HG03097 (cell line): ENCODE data around the gene C11orf24.

Experiments used
- ATAC-seq: cut with Tn5 transposase; IDR thresholded peaks from one replicate; pipeline ENCODE4 v1.9.1; 2021; ENCODE audit not compliant: unreplicated experiment, low FRiP score

C11orf24 gene

DNA sequence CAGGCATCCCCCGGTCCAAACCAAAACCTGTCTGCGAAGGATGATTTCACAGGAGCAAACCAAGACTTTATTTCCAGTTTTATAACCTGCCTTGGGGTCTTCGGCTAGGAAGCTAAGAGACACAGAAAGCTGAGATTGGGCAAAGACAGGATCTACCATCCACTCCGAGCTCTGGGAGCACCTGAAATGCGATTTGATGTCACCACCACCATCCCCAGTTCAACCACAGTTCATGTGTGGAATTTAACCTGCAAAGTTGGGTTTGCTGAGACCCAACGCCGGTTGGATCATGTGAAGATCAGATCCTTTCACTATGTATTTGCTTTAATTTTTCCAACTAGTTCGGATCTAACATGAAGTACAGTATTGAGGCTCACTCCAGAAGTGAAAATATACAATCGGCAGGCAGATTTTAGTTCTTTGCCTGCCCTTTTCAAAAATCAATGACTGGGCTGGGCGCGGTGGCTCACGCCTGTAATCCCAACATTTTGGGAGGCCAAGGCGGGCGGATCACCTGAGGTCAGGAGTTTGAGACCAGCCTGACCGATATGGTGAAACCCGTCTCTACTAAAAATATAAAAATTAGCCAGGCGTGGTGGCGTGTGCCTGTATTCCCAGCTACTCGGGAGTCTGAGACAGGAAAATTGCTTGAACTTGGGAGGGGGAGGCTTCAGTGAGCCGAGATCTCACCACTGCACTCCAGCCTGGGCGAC, 1.4 kb upstream of the C11orf24 start:
- no peak for ATAC-seq

DNA sequence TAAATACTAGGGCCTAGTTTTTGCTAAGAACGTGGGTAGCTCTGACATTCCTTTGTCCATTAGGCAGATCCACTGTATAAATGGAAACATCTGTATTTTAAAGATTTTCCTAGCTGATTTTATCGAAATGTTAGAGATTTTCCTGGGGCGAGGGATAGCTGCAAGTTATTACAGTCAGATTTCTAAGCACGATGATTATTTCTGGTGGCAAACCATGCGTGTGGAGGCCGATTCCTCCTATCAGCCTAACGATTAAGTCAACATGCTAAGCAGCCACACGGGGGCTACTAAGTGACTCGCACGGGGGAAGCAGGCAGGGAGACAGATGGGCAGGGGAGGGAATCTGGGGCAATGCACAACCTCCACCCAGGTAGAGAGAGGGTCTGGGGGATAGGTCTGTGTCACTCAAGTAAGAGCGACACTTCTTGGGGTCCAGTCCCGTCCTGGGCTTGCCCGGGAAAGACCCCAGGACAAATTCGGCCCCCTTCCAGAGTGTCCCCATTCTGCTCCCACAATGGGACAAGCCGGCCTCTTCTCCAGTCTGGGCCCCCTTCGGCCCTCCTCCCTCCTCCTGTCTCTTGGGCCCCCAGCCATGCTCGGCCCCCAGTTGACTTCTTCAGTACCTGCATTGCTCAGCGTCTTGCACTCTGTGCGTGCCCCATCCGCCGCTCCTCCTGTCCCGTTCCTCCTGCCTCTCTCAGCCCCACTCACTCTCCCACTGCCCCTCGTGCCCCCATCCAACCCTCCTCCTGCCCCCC, 571 bp downstream of the C11orf24 start:
- ATAC-seq, result peak; percentile 20

DNA sequence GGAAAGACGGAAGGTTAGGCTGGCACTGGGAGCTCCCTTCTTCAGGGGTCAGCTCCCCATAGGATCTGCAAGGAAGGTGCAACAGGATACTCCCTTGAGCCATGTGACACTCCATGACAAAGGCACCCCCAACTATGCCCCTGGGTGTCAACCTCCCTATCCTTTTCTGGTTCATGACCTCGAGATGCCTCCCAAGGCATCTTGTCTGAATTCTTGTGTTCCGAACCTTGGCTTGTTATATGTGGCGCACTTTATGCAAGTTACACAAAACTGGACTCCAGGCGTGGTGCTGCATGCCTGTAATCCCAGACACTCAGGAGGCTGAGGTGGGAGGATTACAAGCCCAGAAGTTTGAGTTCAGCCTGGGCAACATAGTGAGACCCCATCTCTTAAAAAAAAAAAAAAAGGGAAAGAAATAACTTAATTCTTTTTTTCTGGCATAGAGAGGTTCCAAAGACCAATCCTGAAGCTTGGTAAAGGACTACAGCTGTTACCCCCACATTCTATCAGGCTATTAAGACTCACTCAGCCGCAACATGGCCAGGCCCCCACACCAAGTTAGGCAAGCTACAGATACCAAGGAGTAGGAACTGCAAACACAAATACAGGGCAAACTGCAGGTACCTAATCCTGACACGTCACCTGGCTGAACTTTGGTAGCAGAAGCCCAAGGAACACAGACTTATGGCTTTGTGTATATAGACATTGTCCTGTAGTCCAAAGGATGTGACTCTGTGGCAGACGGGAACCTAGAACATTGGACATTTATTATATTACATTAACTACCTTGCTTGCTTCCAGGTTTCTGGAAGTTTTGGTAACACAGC, 1.4 kb downstream of the C11orf24 start:
- ATAC-seq, result no peak

DNA sequence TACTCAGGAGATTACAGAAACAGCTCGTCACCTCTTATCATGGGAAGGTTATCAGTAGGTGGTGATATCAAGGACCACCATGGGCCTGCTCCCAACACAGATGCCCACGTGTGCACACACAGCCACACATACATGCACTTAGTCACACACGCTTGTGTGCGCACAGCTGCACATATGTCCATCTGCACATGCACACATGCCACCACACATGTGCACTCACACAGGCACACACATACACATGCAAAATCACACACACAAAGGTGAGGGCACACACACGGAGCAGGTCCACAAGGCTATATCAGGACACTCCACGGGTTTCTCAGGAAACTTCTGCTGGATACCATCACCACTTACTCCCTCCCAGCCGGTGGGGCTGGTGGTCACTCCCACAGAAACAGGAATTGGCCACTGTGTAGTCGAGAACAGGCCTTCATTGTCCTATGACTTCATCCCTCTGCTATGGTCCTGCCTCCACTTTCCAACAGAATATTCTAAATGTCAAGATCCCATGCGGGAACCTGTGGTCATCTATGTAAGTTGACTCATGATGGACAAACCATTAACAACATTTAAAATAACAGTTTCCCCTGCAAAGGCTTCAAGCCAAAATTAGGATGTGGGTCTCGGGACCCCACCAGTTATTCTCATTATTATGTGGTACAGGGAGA, 2.2 kb downstream of the C11orf24 start:
- no peak for ATAC-seq

DNA sequence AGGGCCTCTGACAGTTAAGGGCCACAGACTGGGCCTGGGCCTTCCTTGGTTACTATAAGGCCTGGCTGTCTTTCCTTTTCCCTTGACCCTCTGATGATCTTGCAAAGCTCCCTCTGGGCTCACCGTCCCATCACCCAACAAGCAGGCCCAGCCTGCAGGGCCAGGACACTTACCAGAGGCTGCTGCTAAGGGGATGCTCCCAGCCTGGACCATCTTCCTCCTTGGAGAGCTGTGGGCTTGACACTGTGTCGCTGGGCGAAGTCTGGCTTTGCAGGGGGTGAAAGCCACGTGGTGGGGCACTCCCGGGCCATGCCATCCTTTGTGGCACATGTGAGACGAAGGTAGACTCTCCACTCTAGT, 3.9 kb downstream of the C11orf24 start:
- ATAC-seq, result no peak

DNA sequence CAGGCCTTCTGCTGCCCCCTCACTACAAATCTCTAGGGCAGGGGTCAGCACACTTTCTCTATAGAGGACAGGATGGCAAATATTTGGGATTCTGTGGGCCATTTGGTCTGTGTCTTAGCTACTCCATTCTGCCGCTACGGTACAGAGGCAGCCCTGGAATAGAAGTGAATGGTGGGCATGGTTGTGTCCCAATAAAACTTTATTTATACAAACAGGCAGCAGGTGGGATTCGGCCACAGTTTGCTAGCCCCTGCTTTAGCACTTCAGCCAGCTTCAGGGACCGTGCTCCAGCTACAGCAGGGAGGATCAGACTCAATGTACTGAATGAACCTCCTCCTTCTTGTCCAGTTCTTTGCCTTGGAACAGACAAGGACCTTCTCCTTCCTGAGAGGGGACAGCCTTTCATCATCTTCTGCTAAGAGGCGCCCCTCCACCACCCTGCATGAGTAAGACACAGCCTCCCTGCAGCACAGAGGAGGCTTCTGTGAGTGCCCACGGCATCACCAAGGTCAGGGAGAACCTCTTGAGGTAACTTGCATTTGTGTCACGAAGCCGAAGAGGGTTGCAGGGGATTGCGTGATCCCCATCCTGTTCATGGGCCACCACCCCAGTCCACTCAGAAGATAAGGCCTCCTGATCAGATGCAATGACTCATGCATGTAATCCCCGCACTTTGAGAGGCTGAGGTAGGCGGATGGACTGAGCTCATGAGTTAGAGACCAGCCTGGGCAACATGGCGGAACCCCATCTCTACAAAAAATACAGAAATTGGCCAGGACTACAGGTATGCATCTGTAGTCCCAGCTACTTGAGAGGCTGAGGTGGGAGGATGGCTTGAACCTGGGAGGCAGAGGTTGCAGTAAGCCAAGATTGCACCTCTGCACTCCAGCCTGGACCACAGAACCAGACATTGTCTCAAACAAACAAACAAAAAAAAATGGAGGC, 4.6 kb downstream of the C11orf24 start:
- no peak for ATAC-seq

DNA sequence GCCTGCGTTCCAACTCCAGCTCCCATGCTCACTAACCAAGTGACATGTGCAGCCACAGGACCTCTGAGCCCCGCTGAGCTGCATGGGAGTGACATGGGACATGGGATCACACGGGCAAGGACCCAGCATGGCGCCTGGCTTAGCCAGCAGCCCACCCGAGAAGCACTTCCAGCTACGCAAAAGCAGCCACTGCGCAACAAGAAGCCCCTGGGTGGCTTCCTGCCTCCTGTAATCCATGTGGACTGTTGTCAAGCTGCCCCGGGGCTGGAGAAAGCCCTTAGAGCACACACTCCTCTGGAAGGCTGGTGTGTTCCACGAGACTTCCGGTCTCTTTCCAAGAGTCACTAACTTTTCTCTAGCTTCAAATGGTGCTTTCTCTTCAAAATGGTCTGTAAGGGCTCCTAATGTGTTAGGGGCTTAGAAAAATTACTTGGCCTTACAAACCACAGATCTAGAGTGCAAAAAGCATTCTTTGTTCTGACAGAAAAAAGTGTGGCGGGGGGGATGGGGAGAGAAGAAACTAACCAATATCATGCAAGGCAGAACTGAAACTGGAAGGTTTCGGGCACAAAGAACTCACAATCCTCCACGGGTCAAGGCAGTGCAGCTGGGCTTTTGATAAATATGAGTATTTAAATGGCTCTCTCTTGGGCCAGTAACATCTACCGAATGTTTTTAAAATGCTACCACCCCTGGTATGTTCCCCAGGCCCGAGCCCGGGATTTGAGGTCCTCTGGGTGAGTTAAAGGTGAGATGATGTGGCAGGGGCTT, 5.5 kb downstream of the C11orf24 start:
- ATAC-seq, result no peak

DNA sequence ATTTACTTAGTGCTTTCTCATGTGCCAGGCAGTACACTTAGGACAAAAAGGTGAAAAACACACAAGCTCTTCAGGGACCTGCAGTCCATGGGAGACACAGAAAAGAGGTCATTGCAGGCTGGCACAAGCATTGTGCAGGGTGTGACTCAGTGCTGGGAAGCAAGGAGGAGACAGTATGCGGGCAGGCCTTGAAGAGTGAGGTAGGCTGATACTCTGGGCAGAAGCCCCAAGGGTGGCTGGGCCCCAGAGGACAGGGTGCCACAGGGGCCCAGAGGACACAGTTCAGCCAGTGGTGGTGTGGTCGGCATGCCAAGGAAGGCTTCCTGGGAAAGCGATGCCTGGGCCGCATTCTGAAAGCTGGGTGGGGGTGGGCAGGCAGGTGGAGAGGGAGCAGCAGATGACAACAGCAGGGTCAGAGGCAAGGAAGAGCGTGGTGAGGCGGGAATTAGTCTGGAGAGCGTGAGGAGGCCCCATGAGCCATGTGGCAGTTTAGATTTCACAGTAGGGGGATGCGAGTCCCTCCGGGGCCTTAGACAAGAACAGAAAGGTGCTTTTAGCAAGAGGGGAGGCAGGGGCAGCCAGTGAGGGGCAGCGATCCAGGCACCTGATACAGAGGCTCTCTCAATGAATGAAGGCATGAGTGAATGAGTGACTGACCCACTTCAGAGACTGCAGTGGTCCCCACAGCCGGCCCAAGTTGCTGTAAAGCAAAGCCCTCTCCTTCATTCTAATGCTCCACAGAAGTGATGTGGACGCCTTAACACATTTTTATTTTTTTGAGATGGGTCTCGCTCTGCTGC, 6.8 kb downstream of the C11orf24 start:
- ATAC-seq, result no peak

DNA sequence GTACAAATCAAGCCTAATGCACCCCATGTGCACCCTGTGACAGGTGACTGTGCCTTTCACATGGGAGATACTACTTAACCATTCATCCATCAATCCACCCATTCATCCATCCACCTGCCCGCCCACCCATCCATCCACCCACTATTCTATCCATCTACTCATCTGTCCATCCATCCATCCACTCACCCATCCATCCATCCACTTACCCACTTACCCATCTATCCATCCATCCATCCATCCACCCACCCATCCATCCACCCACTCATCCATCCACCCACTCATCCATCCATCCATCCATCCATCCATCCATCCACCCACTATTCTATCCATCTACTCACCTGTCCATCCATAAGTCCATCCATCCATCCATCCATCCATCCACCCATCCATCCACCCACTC, 7.5 kb downstream of the C11orf24 start:
- ATAC-seq, result no peak

DNA sequence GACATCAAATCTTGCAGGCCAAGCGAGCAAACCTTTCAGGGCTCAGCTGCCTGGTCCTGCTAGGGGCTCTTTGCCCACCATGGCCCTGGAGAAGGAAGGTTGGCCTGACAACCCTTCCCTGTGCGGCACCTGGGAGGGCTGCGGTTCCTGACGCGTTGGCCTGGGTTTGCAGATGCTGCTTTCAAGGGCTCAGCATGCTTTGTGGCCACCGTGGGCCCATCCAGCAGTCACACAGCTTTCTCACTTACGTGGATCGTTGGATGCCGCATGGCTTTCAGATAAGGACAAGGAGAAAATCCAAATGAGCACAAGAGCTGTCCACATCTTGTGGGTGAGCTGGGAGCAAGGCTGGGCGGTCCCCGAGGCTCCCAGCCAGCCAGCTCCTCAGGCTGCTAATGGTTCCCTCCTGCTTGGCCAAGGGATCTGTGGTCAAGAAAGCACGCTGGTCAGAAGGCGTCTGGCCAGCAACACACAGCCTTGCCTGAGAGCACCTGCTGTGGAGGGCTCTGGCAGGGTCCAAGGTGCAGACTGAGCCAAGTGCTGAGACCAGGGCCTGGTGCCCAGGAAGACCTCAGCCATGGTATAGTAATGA, 8.2 kb downstream of the C11orf24 start:
- no peak for ATAC-seq

DNA sequence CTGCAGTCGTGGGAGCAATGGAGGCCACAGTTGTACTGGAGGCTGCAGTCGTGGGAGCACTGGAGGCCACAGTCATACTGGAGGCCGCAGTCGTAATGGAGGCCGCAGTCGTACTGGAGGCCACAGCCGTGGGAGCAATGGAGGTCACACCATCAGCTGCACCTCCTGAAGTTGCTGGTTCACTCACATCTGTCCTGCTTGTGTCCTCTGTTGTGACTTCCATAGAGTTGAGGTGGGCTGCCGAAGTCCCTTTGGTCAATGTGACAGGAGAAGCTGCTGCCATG, 9.3 kb downstream of the C11orf24 start:
- no peak for ATAC-seq

DNA sequence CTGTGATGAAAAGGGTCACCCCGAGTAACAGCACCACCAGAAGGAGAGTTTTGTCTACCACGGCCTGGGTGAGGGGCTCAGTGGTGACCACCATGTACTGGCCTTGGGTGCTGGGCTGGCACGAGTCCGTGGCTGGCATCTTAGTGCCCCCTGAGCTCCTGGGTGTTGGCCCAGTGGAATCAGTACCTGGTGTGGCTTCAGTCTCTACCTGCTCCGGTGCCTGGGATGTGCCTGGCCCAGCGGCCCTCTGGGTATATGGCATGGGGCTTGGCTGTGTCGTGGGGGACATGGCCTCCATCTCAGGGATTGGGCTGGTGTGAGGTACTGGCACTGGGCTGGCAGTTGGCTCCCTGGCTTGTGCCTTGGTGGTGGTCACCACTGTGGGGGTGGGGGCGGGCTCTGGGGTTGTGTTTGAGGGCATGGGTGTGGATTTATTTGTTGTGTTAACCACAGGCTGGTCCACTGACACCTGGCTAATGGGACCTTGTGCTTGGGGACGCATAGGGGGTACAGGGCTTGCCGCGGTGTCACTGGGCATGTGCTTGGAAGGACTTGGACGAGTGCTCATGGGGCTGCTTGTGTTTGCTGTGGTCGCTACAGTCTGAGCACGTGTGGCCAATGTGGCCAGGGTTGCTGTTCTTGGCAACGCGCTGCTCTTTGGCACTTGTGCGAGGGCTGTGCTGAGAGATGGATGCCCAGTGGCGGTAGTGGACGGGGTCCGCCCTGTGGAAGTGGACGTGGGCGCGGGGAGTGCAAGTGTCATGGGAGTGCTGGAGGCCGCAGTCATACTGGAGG, 9.8 kb downstream of the C11orf24 start:
- ATAC-seq, result no peak

DNA sequence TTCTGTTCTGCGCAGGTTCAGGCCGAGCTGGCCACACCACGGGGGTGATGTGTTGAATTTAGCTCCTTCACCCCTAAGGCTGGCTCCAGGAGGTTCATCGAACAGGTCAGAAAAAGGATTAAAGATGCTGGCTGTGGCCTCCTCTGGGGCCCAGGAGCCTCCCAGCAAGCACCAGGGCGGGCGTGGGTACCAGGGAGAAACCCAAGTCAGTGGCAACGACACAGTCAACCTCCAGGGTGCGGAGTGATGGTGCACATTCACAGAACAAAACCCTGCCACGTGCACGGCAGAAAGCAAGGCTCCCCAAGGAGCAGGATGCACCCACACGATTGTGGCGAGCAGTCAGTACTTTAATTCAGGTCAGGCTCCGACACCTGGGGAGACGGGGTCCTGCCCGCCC, 10.8 kb downstream of the C11orf24 start:
- no peak for ATAC-seq

DNA sequence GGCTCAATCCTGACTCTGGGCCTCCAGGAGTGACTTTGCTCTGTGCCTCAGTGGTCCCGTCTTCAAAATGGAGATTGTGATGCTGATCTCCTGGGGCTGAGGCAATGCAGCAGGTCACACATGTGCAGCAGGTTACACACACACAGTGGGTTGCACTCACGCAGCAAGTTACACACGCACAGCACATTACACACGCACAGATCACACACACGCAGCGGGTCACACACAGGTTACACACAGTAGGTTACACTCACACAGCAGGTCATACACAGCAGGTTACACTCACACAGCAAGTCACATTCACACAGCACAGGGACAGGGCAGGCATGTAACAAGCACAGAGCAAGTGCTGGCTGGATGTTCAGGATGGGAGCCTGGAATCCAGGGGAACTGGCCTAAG, 11.3 kb downstream of the C11orf24 start:
- ATAC-seq, result no peak

DNA sequence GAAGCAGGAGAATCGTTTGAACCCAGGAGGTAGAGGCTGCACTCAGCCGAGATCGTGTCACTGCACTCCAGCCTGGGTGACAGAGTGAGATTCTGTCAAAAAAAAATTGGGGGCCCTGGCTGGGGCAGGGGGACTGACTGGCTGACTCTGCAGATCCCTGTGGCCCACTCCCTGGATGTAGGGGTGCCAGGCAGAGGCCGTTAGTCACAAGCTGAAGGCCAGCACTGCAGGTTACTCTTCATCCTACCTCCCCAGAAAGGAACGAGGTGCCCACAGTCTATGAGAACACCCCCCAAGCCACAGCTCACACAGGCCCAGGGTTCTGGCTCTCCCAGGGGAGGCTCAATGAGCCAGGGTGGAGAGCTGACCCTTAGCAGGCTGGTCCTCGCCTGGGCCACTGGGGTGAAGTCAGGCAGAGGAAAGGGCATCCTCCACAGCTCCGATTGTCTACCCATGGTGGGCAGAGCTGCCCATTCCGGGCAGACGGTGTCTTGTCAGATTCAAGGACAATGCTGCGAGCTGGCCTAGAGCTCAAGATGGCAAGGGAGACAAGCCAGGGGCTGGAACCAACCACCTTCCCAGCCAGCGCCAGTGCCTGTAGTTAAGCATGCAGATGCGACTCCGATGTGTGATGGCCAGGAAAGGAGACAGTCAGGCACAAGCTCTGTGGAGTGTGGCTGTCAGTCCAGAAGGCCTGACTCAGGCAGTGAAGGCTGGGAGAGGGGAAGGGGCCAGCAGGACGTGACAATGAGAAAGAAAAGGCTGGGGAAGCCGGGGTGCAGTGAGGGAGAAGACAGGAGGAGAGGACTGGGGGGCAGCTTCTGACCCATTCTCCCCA, 12.4 kb downstream of the C11orf24 start:
- ATAC-seq, result no peak

DNA sequence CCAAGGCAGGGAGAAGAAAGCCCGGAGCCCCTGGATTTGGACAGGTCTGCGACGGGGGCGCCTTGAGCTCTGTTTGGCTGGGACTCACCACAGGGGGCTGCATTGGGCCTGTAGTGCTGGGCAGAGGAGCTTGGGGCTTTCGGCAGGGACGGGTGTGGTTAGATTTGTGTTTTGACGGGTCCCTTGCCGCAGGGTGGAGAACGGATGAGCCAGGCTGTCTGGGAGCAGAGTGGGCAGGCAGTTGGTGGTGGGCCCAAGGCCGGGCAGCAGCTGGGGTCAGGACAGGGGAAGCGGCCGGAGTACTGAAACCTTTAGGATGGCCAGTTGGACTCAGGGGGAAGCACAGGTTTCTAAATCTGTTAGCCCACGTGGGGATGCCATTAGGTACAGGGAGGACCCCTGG, 13.4 kb downstream of the C11orf24 start:
- ATAC-seq, result no peak
